PC-9 (cell line): Measurements from ENCODE around the gene TMEM225B. TPM values are rescaled to one million over a fixed set of nuclear protein-coding genes. Genes with fewer than 3 reads are reported as not detected.
A peak's percentile ranks its signal among the peaks of the same experiment; 100 is the strongest.

Experiments
- BruUV-seq: library from RNA; stranded (reverse); fragments of 400-500 nt; replicated peaks from 2 replicates; lab custom pipeline; 2021; lab: Mats Ljungman, UMichigan
- CTCF ChIA-PET: fragments of 300-600 bp; sonication (Branson Sonifier 250); formaldehyde crosslinking; loops from one replicate; lab custom pipeline; 2022; ENCODE audit warnings: antibody characterized with exemption; lab: Charles Lee
- POLR2A ChIA-PET: fragments of 300-600 bp; sonication (Branson Sonifier 250); formaldehyde crosslinking; loops from one replicate; lab custom pipeline; 2022; ENCODE audit warnings: antibody characterized with exemption; ENCODE audit not compliant: unreplicated experiment; lab: Charles Lee
- DNase-seq, 2 experiments: peaks; one replicate each; pipeline versions ENCODE4 v3.0.0 to v3.0.0-alpha.2; 2015 to 2022; ENCODE audit warnings: mixed read lengths in 1 of 2
- H2AFZ ChIP-seq: fragments of 200-600 bp; sonication (generic); 2 replicates; pipeline ENCODE4 v1.8.1; 2017; ENCODE audit warnings: antibody characterized with exemption
- H3F3A ChIP-seq: fragments of 200-600 bp; sonication (generic); 2 replicates; pipeline ENCODE4 v1.8.1; 2017; ENCODE audit warnings: antibody characterized with exemption, mild to moderate bottlenecking, low read depth; ENCODE audit not compliant: insufficient read depth
- H3K27ac ChIP-seq: fragments of 200-600 bp; sonication (generic); 2 replicates; pipeline ENCODE4 v1.6.1; 2016; ENCODE audit warnings: mixed run types
- H3K27me3 ChIP-seq: fragments of 200-600 bp; sonication (generic); 2 replicates; pipeline ENCODE4 v1.6.1; 2016; ENCODE audit warnings: low read depth, mixed run types; ENCODE audit not compliant: insufficient read depth
- H3K36me3 ChIP-seq: fragments of 200-600 bp; sonication (generic); 2 replicates; pipeline ENCODE4 v1.6.1; 2016; ENCODE audit warnings: low read depth, mixed run types
- H3K4me1 ChIP-seq: fragments of 200-600 bp; sonication (generic); replicated peaks from 2 replicates; pipeline ENCODE4 v1.6.1; 2016; ENCODE audit warnings: mixed run types; ENCODE audit not compliant: insufficient read depth
- H3K4me2 ChIP-seq: fragments of 200-600 bp; sonication (generic); 2 replicates; pipeline ENCODE4 v1.6.1; 2017; ENCODE audit warnings: mixed run types
- H3K4me3 ChIP-seq: fragments of 200-600 bp; sonication (generic); 2 replicates; pipeline ENCODE4 v1.6.1; 2016; ENCODE audit warnings: mixed run types
- H3K79me2 ChIP-seq: fragments of 200-600 bp; sonication (generic); 2 replicates; pipeline ENCODE4 v1.6.1; 2017; ENCODE audit warnings: low read depth, mixed run types
- H3K9me2 ChIP-seq: fragments of 200-600 bp; sonication (generic); 2 replicates; pipeline ENCODE4 v1.8.1; 2017; ENCODE audit warnings: mild to moderate bottlenecking; ENCODE audit not compliant: insufficient read depth
- H3K9me3 ChIP-seq: fragments of 200-600 bp; sonication (generic); 2 replicates; pipeline ENCODE4 v1.8.1; 2016; ENCODE audit warnings: low read depth; ENCODE audit not compliant: insufficient read depth
- H4K20me1 ChIP-seq: fragments of 200-600 bp; sonication (generic); 2 replicates; pipeline ENCODE4 v1.8.1; 2017; ENCODE audit not compliant: insufficient read depth
- EZH2 ChIP-seq: fragments of 200-600 bp; sonication (generic); IDR thresholded peaks from 2 replicates; pipeline ENCODE4 v1.8.0; 2017; ENCODE audit warnings: antibody characterized with exemption, low read depth
- intact Hi-C: fragments of 100-400 bp; cut with micrococcal nuclease; formaldehyde crosslinking; loops from one replicate; pipeline ENCODE4 v1.10.0; 2022; ENCODE audit not compliant: unreplicated experiment
- total RNA-seq: library from RNA; stranded (reverse); gene quantifications from 2 replicates; pipeline ENCODE4 v1.2.3, GENCODE V29; 2021
- TF ChIP-seq, protein P1 (sequence below): fragments of 200-600 bp; sonication (generic); conservative IDR thresholded peaks from 2 replicates; pipeline ENCODE4 v1.6.1; 2017; ENCODE audit warnings: mixed run types, antibody characterized with exemption, mild to moderate bottlenecking, moderate library complexity

Gene TMEM225B
- total RNA-seq, 1 experiment from 2014 or later, result 1.5 TPM

DNA sequence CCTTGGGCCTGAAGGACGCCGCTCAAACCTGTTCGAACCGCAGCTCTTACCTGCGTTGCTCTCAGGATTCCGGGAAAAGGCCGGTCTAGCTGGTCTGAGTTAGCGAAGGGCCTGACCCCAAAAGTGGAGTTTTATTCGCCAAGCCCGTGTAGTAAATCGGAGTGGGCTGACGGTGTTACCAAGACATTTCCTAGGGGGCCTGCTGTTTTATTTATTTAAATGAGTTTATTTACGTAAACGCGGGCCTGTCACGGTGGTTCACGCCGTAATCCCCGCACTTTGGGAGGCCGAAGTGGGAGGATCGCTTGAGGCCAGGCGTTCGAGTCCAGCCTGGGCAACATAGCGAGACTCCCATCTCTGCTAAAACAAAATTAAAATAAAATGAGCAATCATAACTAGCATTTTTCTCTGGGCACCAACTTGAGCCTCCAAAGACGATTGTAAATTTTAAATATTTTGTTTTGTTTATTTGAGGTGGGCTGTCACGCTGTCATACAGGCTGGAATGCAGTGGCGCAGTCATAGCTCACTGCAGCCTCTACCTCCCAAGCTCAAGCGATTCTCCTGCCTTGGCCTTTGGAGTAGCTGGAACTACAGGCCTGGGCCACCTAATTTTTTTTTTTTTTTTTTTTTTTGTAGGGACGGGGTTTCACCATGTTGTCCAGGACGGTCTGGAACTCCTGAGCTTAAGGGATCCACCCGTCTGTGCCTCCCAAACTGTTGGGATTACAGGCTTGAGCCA, 38.7 kb upstream of the TMEM225B start:
- CTCF ChIA-PET, result interaction anchor here (0.6 kb wide), 1 partner anchor 680 kb away, joined by 6 read pairs; no protein-coding TSS in a partner anchor
- TF ChIP-seq, protein P1, sequence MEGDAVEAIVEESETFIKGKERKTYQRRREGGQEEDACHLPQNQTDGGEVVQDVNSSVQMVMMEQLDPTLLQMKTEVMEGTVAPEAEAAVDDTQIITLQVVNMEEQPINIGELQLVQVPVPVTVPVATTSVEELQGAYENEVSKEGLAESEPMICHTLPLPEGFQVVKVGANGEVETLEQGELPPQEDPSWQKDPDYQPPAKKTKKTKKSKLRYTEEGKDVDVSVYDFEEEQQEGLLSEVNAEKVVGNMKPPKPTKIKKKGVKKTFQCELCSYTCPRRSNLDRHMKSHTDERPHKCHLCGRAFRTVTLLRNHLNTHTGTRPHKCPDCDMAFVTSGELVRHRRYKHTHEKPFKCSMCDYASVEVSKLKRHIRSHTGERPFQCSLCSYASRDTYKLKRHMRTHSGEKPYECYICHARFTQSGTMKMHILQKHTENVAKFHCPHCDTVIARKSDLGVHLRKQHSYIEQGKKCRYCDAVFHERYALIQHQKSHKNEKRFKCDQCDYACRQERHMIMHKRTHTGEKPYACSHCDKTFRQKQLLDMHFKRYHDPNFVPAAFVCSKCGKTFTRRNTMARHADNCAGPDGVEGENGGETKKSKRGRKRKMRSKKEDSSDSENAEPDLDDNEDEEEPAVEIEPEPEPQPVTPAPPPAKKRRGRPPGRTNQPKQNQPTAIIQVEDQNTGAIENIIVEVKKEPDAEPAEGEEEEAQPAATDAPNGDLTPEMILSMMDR, result no peak
- no peak for TF ChIP-seq EZH2

DNA sequence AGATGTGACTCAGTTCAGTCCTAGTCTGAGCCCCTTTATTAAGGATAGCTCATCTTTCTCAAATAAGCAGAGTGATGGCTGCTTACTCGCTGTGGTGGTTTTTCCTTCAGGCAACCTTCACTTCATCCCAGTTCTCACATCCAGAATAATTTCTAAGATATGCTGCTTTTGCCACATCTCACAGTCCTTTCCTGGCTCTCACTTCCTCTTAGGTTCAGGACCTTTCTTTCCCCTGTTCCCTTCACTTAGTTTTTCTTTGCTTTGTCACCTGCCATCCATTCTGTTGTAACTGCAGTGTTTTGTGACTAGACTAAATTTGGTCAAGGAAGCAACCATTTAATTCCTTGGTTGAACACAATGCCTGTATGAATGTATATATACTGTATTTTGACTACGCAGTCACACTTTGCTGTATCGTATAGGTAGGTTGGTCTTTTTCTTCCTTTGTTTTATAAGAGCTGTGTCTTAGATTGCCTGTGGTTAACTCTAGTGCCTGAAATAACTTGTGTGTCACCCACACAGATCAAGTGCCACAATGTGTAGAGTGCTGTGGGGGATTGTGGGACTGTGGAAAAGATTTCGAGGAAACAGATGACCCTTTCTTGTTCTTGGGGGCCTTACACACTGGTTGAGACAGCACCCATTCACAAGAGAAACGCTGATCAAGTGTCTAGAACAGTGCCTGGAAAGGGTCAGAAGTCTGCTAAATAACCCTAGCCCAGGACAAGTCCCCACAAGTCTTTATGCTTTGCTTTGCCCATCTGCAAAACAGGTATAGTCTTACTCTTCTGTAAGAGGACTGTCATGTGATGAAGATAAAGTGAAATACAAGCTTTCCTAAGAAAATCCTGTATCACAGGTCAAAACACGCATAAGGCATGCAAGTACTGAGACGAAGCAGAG, 37.0 kb upstream of the TMEM225B start:
- no peaks in the 10 kb centered on the region for H3K27me3 ChIP-seq
- no peaks in the 10 kb centered on the region for H4K20me1 ChIP-seq
- no TSS peak for BruUV-seq
- ChIA-PET CTCF (interaction anchor here (0.5 kb wide), 1 partner anchor 55 kb away, joined by 3 read pairs; no protein-coding TSS in a partner anchor), POLR2A (no interaction called here)
- H3K4me3 ChIP-seq, result no peak overlapping the region
- no peak for TF ChIP-seq EZH2
- TF ChIP-seq, protein P1, result no peak
- no peak overlapping the region for H2AFZ ChIP-seq
- no peak for DNase-seq
- H3K9me2 ChIP-seq, result no peaks in the 10 kb centered on the region
- no peak overlapping the region for H3K27ac ChIP-seq
- peaks cover 18% of the 10 kb centered on the region; the same call in 1 of the 2 replicates for H3K36me3 ChIP-seq
- H3F3A ChIP-seq, result peaks cover 36% of the 10 kb centered on the region
- H3K79me2 ChIP-seq, result peaks cover 18% of the 10 kb centered on the region
- intact Hi-C loops, result no loop called here
- no peaks in the 10 kb centered on the region for H3K9me3 ChIP-seq
- no peak overlapping the region for H3K4me2 ChIP-seq
- peaks cover 30% of the 10 kb centered on the region for H3K4me1 ChIP-seq

More for the DNA sequence above, 38.7 kb upstream of the TMEM225B start:
- peaks cover 15% of the 10 kb centered on the region; the same call in 1 of the 2 replicates for H3K36me3 ChIP-seq
- POLR2A ChIA-PET, result interaction anchor here (0.6 to 0.7 kb wide), 2 partner anchors 50 to 83 kb away, joined by 3 to 7 read pairs; no protein-coding TSS in a partner anchor
- peak overlapping the region; percentile 98 for H2AFZ ChIP-seq
- peaks cover 18% of the 10 kb centered on the region for H3K79me2 ChIP-seq
- H3K9me3 ChIP-seq, result no peaks in the 10 kb centered on the region
- H3K4me3 ChIP-seq, result peak overlapping the region; percentile 83
- peak in 1 of 2 experiments; percentile 43 for DNase-seq
- peaks cover 36% of the 10 kb centered on the region for H3F3A ChIP-seq
- peak overlapping the region; percentile 59 for H3K27ac ChIP-seq
- H3K9me2 ChIP-seq, result no peaks in the 10 kb centered on the region
- intact Hi-C loops, result no loop called here
- no peaks in the 10 kb centered on the region for H4K20me1 ChIP-seq
- H3K4me1 ChIP-seq, result peaks cover 30% of the 10 kb centered on the region
- no peaks in the 10 kb centered on the region for H3K27me3 ChIP-seq
- H3K4me2 ChIP-seq, result peak overlapping the region; percentile 85
- no TSS peak for BruUV-seq

DNA sequence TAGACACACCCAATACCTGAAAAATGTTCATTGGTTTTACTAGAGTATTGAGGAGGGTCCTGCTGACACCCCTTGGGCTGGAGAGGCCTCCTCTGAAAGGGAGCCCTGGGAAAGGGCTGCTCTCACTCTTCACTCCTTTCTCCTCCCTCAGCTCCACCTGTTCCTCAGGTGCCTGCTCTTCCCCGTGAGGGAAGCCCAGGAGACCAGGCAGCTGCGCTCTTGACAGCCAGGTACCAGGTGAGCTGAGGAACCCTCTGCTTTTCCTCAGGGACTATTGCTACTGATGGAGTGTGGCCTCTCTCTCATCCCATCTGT, 36.4 kb upstream of the TMEM225B start:
- Histone ChIP-seq H3K9me2 (no peaks in the 10 kb centered on the region), H4K20me1 (no peaks in the 10 kb centered on the region), H3K27ac (no peak overlapping the region), H3K9me3 (no peaks in the 10 kb centered on the region), H3K36me3 (peaks cover 18% of the 10 kb centered on the region; the same call in 1 of the 2 replicates), H2AFZ (no peak overlapping the region), H3K4me3 (no peak overlapping the region), H3K27me3 (no peaks in the 10 kb centered on the region), H3K4me2 (no peak overlapping the region), H3F3A (peaks cover 30% of the 10 kb centered on the region), H3K79me2 (peaks cover 18% of the 10 kb centered on the region), H3K4me1 (peaks cover 30% of the 10 kb centered on the region)
- POLR2A ChIA-PET, result no interaction called here
- no peak for DNase-seq
- BruUV-seq, result no TSS peak
- TF ChIP-seq EZH2, result no peak
- TF ChIP-seq, protein P1, result no peak
- intact Hi-C loops, result loop anchor here (2.0 kb wide), 3 partner anchors 55 to 277 kb away; partner anchors contain the start of genes ZKSCAN5 and ZSCAN25
- CTCF ChIA-PET, result interaction anchor here (0.5 kb wide), 1 partner anchor 54 kb away, joined by 3 read pairs; no protein-coding TSS in a partner anchor
